GM06990 (cell line): Measurements from ENCODE around the gene CUX1.

Experiments used
- DNase-seq: peaks from one replicate; pipeline ENCODE4 v3.0.0-alpha.2; 2011; ENCODE audit not compliant: insufficient read length; ENCODE audit errors: extremely low read depth
- H3K27me3 ChIP-seq: replicated peaks from 2 replicates; pipeline ENCODE4 v1.6.0; 2011; ENCODE audit warnings: low read length; ENCODE audit not compliant: control insufficient read depth, insufficient read depth
- H3K36me3 ChIP-seq: 2 replicates; pipeline ENCODE4 v1.5.1; 2011; ENCODE audit warnings: low read length; ENCODE audit not compliant: control insufficient read depth, insufficient read depth
- H3K4me3 ChIP-seq: replicated peaks from 2 replicates; pipeline ENCODE4 v1.5.1; 2011; ENCODE audit warnings: low read depth, mild to moderate bottlenecking, control low read depth, low read length
- CTCF ChIP-seq: IDR thresholded peaks from 2 replicates; pipeline ENCODE4 v1.5.1; 2011; ENCODE audit warnings: low read length, control low read depth, mild to moderate bottlenecking, inconsistent platforms; ENCODE audit not compliant: insufficient read depth, poor library complexity, severe bottlenecking

Gene CUX1

GRCh38 chr7:101993311-101993710, 175.9 kb downstream of the CUX1 start:
- no peak for TF ChIP-seq CTCF
- DNase-seq = no peak
- Histone ChIP-seq H3K27me3 (no peaks in the 10 kb centered on the region), H3K36me3 (no peaks in the 10 kb centered on the region; the same call in 1 of the 2 replicates), H3K4me3 (no peak overlapping the region)

GRCh38 chr7:101995121-101995520, 177.7 kb downstream of the CUX1 start:
- DNase-seq = no peak
- H3K4me3 ChIP-seq = no peak overlapping the region
- H3K27me3 ChIP-seq = no peaks in the 10 kb centered on the region
- no peak for TF ChIP-seq CTCF
- no peaks in the 10 kb centered on the region; the same call in 1 of the 2 replicates for H3K36me3 ChIP-seq

- H3K27me3 ChIP-seq = no peaks in the 10 kb centered on the region
- H3K4me3 ChIP-seq = no peak overlapping the region
- no peak for TF ChIP-seq CTCF
- no peaks in the 10 kb centered on the region; the same call in 1 of the 2 replicates for H3K36me3 ChIP-seq
- DNase-seq = no peak
These were observed 178.8 kb downstream of the CUX1 start for GRCh38 chr7:101996131-101996691.

GRCh38 chr7:101996876-101997275, 179.4 kb downstream of the CUX1 start:
- no peak for DNase-seq
- Histone ChIP-seq H3K27me3 (no peaks in the 10 kb centered on the region), H3K4me3 (no peak overlapping the region), H3K36me3 (no peaks in the 10 kb centered on the region; the same call in 1 of the 2 replicates)
- no peak for TF ChIP-seq CTCF

- TF ChIP-seq CTCF = no peak
- Histone ChIP-seq H3K27me3 (no peaks in the 10 kb centered on the region), H3K4me3 (no peak overlapping the region), H3K36me3 (no peaks in the 10 kb centered on the region; the same call in 1 of the 2 replicates)
- DNase-seq = no peak
These were observed 180.8 kb downstream of the CUX1 start for GRCh38 chr7:101998029-101998905.
